BJ (cell line): ENCODE data around the gene IPO11. TPM values are rescaled to one million over a fixed set of nuclear protein-coding genes. Genes with fewer than 3 reads are reported as not detected.

Source experiments
- CTCF ChIA-PET: fragments of 350-600 bp; formaldehyde crosslinking; extraction: SDS; loops from one replicate; lab custom pipeline; 2021; ENCODE audit warnings: antibody characterized with exemption, inconsistent platforms; lab: Yijun Ruan, JAX
- POLR2A ChIA-PET: fragments of 300-600 bp; sonication (Branson Sonifier 250); formaldehyde crosslinking; extraction: SDS; loops from one replicate; lab custom pipeline; 2021; ENCODE audit warnings: antibody characterized with exemption; lab: Charles Lee
- DNase-seq: peaks from one replicate; pipeline ENCODE4 v3.0.0-alpha.2; 2011; ENCODE audit warnings: low read depth
- H3K27me3 ChIP-seq: 2 replicates; pipeline ENCODE4 v1.6.0; 2011; ENCODE audit warnings: low read length; ENCODE audit not compliant: control insufficient read depth, insufficient read depth
- H3K36me3 ChIP-seq: 2 replicates; pipeline ENCODE4 v1.5.1; 2011; ENCODE audit warnings: low read length; ENCODE audit not compliant: control insufficient read depth, insufficient read depth
- H3K4me3 ChIP-seq: 2 replicates; pipeline ENCODE4 v1.5.1; 2011; ENCODE audit warnings: low read depth, mild to moderate bottlenecking, control low read depth, low read length
- CTCF ChIP-seq: IDR thresholded peaks from 2 replicates; pipeline ENCODE4 v1.5.1; 2011; ENCODE audit warnings: low read depth, mild to moderate bottlenecking, control low read depth, inconsistent platforms, low read length, moderate library complexity; ENCODE audit not compliant: insufficient read depth
- polyA plus RNA-seq: library from polyadenylated mRNA; depleted of rRNA; stranded (reverse); fragments of >200 nt; gene quantifications from 2 replicates; pipeline ENCODE4 v1.2.3, GENCODE V29; 2011

The IPO11 gene
- polyA plus RNA-seq, 1 experiment = 25.7 TPM

- Histone ChIP-seq H3K36me3 (no peaks in the 10 kb centered on the region), H3K4me3 (no peak overlapping the region), H3K27me3 (no peaks in the 10 kb centered on the region)
- no peak for TF ChIP-seq CTCF
- POLR2A ChIA-PET = no interaction called here
- no peak for DNase-seq
- CTCF ChIA-PET = interaction anchor here (0.6 to 1.1 kb wide), 2 partner anchors 18 to 330 kb away, joined by 3 to 6 read pairs; no protein-coding TSS in a partner anchor
Measured at GRCh38 chr5:62448528-62448927, 36.0 kb downstream of the IPO11 start.

- no peak overlapping the region for H3K4me3 ChIP-seq
Measured at GRCh38 chr5:62450259-62450658, 37.7 kb downstream of the IPO11 start.

GRCh38 chr5:62457071-62457470, 44.5 kb downstream of the IPO11 start:
- DNase-seq = no peak
- ChIA-PET POLR2A (no interaction called here), CTCF (interaction anchor here (0.8 to 1.6 kb wide), 4 partner anchors 12 to 323 kb away, joined by 3 to 7 read pairs (median 4); no protein-coding TSS in a partner anchor)
- H3K27me3 ChIP-seq = no peaks in the 10 kb centered on the region
- H3K4me3 ChIP-seq = no peak overlapping the region
- H3K36me3 ChIP-seq = no peaks in the 10 kb centered on the region
- no peak for TF ChIP-seq CTCF

More at GRCh38 chr5:62450259-62450658, 37.7 kb downstream of the IPO11 start:
- Histone ChIP-seq H3K27me3 (no peaks in the 10 kb centered on the region), H3K36me3 (no peaks in the 10 kb centered on the region)
- no peak for DNase-seq
- ChIA-PET POLR2A (no interaction called here), CTCF (interaction anchor here (1.6 kb wide), 2 partner anchors 10 to 328 kb away, joined by 4 to 10 read pairs; no protein-coding TSS in a partner anchor)
- TF ChIP-seq CTCF = no peak

GRCh38 chr5:62460578-62460983, 48.0 kb downstream of the IPO11 start:
- H3K36me3 ChIP-seq = no peaks in the 10 kb centered on the region
- TF ChIP-seq CTCF = peak; percentile 80
- no peaks in the 10 kb centered on the region for H3K27me3 ChIP-seq
- no peak for DNase-seq
- CTCF ChIA-PET = interaction anchor here (1.2 to 3.5 kb wide), 11 partner anchors 8 to 320 kb away, joined by 3 to 21 read pairs (median 4); no protein-coding TSS in a partner anchor
- H3K4me3 ChIP-seq = no peak overlapping the region
- POLR2A ChIA-PET = no interaction called here

- ChIA-PET POLR2A (no interaction called here), CTCF (interaction anchor here (1.5 to 3.5 kb wide), 2 partner anchors 27 to 317 kb away, joined by 3 to 21 read pairs; no protein-coding TSS in a partner anchor)
- TF ChIP-seq CTCF = no peak
- Histone ChIP-seq H3K36me3 (no peaks in the 10 kb centered on the region), H3K4me3 (no peak overlapping the region), H3K27me3 (no peaks in the 10 kb centered on the region)
- DNase-seq = no peak
Measured at GRCh38 chr5:62461561-62461960, 49.0 kb downstream of the IPO11 start.
